DMS79 treated with DMSO at 0.1 percent for 48 hours (cell line): ENCODE data around the gene USP43.

Experiments used
- DNase-seq: peaks from one replicate; lab custom pipeline; 2025; lab: John Stamatoyannopoulos, UW

USP43 gene

GRCh38 chr17:9715503-9716016 lies 70.2 kb downstream of the USP43 start:
- no peak for DNase-seq

- DNase-seq = no peak
These were observed 80.3 kb downstream of the USP43 start for GRCh38 chr17:9725575-9725974.

- DNase-seq = no peak
These were observed 81.0 kb downstream of the USP43 start for GRCh38 chr17:9726291-9726690.

GRCh38 chr17:9728005-9728404 lies 82.7 kb downstream of the USP43 start:
- no peak for DNase-seq

GRCh38 chr17:9728564-9728963 lies 83.2 kb downstream of the USP43 start:
- DNase-seq = no peak

GRCh38 chr17:9729034-9729650 lies 83.8 kb downstream of the USP43 start:
- DNase-seq = peak; percentile 33

GRCh38 chr17:9729735-9730420 lies 84.6 kb downstream of the USP43 start:
- no peak for DNase-seq

- DNase-seq = no peak
These were observed 105.2 kb downstream of the USP43 start for GRCh38 chr17:9750524-9750923.

GRCh38 chr17:9755083-9755482 lies 109.8 kb downstream of the USP43 start:
- no peak for DNase-seq

- no peak for DNase-seq
These were observed 114.9 kb downstream of the USP43 start for GRCh38 chr17:9760266-9760665.

- DNase-seq = no peak
These were observed 118.3 kb downstream of the USP43 start for GRCh38 chr17:9763643-9764042.

- no peak for DNase-seq
These were observed 120.0 kb downstream of the USP43 start for GRCh38 chr17:9765322-9765721.

- DNase-seq = no peak
These were observed 121.7 kb downstream of the USP43 start for GRCh38 chr17:9766970-9767369.

- DNase-seq = no peak
These were observed 122.2 kb downstream of the USP43 start for GRCh38 chr17:9767432-9767991.

- no peak for DNase-seq
These were observed 123.1 kb downstream of the USP43 start for GRCh38 chr17:9768381-9768934.

GRCh38 chr17:9769036-9769695 lies 123.8 kb downstream of the USP43 start:
- no peak for DNase-seq

- no peak for DNase-seq
These were observed 126.1 kb downstream of the USP43 start for GRCh38 chr17:9771465-9771864.

GRCh38 chr17:9772658-9773057 lies 127.3 kb downstream of the USP43 start:
- DNase-seq = no peak

- no peak for DNase-seq
These were observed 131.6 kb downstream of the USP43 start for GRCh38 chr17:9776911-9777310.
